ENCODE data around the gene PLSCR2.
"Not testable (repeated sequence)": the region's sequence is repeated elsewhere in the genome, so short reads cannot be mapped to it uniquely, and the experiment has no call there.

The PLSCR2 gene

DNA sequence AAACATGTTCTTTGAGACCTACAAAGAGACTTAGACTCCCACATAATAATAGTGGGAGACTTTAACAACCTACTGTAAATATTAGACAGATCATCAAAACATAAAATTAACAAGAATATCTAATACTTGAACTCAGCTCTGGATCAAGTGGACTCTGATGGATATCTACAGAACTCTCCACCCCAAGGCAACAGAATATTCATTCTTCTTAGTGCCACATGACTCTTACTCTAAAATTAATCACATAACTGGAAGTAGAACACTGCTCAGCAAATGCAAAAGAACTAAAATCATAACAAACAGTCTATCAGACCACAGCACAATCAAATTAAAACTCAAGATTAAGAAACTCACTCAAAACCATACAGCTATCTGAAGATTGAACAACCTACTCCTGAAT is 15.9 kb upstream of the PLSCR2 start:
- DNase-seq (ENCODE audit: insufficient read length, low spot score) (no peak), FAIRE-seq (no peak)
- TF ChIP-seq CTCF (IDR thresholded peaks at IDR 0.05; ENCODE audit: insufficient read depth, missing control alignments), result no peak

DNA sequence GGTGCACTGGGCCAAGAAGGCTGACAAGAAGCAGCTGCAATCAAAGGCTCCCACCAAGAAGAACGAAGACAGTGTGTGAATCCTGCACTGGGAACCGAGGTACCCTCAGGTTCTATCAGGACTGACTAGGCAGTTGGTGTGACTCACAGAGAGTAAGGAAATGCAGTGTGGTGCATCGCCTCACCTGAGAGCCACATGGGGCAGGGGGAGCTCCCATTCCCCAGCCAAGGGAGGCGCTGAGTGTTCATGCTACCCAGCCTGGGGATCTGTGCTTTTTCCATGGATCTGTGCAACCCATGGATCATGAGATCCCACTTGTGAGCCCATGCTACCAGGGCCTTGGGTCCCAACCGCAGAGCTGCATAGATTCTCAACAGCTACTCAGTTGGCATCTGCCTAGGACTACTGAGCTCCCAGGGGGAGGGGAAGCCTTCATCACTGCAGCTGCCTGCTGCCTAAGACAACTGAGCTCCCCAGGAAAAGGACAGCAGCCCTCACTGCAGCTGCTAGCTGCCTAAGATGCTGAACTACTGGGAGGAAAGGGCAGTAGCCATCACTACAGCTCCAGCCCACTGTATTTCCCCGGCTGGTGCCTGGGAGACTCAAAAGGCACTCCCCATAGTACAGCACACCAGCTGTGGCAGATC is 6.9 kb upstream of the PLSCR2 start:
- DNase-seq (ENCODE audit: insufficient read length, low spot score) (no peak), FAIRE-seq (no peak)
- no peak for TF ChIP-seq CTCF (IDR thresholded peaks at IDR 0.05; ENCODE audit: insufficient read depth, missing control alignments)

- FAIRE-seq; DNase-seq (ENCODE audit: insufficient read length, low spot score): not testable (repeated sequence)
Measured at GRCh38 chr3:146474976-146475375, 5.6 kb upstream of the PLSCR2 start.

GRCh38 chr3:146473726-146474125 is 4.4 kb upstream of the PLSCR2 start:
- no peak for TF ChIP-seq CTCF (IDR thresholded peaks at IDR 0.05; ENCODE audit: insufficient read depth, missing control alignments)
- DNase-seq (ENCODE audit: insufficient read length, low spot score), result no peak
- no peak for FAIRE-seq

DNA sequence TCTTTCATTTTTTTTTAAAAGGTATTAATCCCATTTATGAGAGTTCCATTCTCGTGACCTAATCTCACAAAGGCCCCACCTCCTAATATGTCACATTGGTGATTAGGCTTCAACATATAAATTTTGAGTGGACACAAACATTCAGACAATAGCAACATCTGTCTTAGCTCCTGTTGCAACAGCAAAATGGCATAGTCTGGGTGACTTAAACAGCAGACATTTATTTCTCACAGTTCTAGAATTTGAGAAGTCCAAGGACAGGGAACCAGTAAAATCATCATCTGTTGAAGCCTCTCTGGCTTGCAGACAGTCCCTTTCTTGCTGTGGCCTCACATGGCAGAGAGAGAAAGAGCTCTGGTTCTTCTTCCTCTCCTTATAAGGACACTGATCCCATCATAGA is 3.2 kb upstream of the PLSCR2 start:
- DNase-seq (ENCODE audit: insufficient read length, low spot score) (no peak), FAIRE-seq (no peak)
- no peak for TF ChIP-seq CTCF (IDR thresholded peaks at IDR 0.05; ENCODE audit: insufficient read depth, missing control alignments)

GRCh38 chr3:146471012-146471411 is 1.7 kb upstream of the PLSCR2 start:
- TF ChIP-seq CTCF (IDR thresholded peaks at IDR 0.05; ENCODE audit: insufficient read depth, missing control alignments), result no peak
- DNase-seq (ENCODE audit: insufficient read length, low spot score) (no peak), FAIRE-seq (no peak)

GRCh38 chr3:146470425-146470990 is 1.1 kb upstream of the PLSCR2 start:
- no peak for TF ChIP-seq CTCF (IDR thresholded peaks at IDR 0.05; ENCODE audit: insufficient read depth, missing control alignments)
- no peak for DNase-seq (ENCODE audit: insufficient read length, low spot score)
- FAIRE-seq, result no peak

All from D721Med (cell line).